Measurements from ENCODE around the gene PPP2R5E. TPM values are rescaled to one million over a fixed set of nuclear protein-coding genes. Genes with fewer than 3 reads are reported as not detected.
A peak's percentile ranks its signal among the peaks of the same experiment; 100 is the strongest.

PPP2R5E gene
- total RNA-seq, 1 donor from 2014 or later: 55.3 TPM

DNA sequence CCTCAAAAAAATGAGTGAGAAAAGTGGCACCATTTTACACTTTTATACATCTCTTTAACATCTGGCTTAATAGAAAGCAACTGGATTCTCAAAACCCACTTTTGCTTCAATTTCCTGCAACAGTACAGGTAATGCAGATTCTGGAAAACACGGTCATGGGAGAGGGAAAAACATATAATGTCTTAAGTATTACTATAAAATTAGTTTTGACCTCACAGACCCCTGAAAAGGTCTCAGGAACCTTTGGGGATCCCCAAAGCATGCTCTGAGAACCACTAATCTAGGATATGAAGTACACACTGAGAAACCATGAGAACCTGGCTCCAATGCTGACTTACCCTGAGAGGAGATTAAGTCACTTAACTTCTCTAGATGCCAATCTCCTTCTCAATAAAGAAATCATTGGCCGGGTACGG, 64.7 kb downstream of the PPP2R5E start:
- Mint-ChIP-seq H3K9me3 (ENCODE audit: low read depth) (no peaks in the 10 kb centered on the region), H3K4me1 (ENCODE audit: low read depth) (peaks cover 4% of the 10 kb centered on the region), H3K4me3 (ENCODE audit: low read depth) (no peak overlapping the region), H3K27ac (no peak overlapping the region), H3K27me3 (no peaks in the 10 kb centered on the region), H3K36me3 (ENCODE audit: insufficient read depth) (peaks cover 3% of the 10 kb centered on the region)
- TF ChIP-seq, protein P1, sequence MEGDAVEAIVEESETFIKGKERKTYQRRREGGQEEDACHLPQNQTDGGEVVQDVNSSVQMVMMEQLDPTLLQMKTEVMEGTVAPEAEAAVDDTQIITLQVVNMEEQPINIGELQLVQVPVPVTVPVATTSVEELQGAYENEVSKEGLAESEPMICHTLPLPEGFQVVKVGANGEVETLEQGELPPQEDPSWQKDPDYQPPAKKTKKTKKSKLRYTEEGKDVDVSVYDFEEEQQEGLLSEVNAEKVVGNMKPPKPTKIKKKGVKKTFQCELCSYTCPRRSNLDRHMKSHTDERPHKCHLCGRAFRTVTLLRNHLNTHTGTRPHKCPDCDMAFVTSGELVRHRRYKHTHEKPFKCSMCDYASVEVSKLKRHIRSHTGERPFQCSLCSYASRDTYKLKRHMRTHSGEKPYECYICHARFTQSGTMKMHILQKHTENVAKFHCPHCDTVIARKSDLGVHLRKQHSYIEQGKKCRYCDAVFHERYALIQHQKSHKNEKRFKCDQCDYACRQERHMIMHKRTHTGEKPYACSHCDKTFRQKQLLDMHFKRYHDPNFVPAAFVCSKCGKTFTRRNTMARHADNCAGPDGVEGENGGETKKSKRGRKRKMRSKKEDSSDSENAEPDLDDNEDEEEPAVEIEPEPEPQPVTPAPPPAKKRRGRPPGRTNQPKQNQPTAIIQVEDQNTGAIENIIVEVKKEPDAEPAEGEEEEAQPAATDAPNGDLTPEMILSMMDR (IDR thresholded peaks at IDR 0.05; ENCODE audit: unreplicated experiment): no peak
- DNase-seq (ENCODE audit: low spot score, unreplicated experiment): no peak

DNA sequence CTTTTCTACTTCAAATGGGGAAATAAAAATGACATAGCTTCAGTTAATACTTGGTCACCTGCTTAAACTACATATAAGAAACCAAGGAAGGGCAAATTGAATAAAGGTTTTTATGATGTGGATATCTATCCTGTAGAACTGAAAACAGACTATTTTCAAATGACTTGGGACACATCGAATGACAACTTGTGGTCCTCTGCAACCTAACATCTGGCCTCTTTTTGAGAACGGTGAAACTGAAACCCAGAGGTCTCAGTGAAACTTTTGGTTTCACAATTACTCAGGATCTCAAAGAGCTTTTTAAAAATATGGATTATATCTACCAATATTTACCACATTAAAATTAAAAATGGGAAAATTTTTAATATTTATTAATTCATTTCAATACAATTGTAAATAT, 65.2 kb downstream of the PPP2R5E start:
- H3K27me3 Mint-ChIP-seq: no peaks in the 10 kb centered on the region
- no peak for DNase-seq (ENCODE audit: low spot score, unreplicated experiment)
- no peak overlapping the region for H3K4me3 Mint-ChIP-seq (ENCODE audit: low read depth)
- H3K27ac Mint-ChIP-seq: no peak overlapping the region
- peaks cover 3% of the 10 kb centered on the region for H3K36me3 Mint-ChIP-seq (ENCODE audit: insufficient read depth)
- no peaks in the 10 kb centered on the region for H3K9me3 Mint-ChIP-seq (ENCODE audit: low read depth)
- peaks cover 4% of the 10 kb centered on the region for H3K4me1 Mint-ChIP-seq (ENCODE audit: low read depth)
- TF ChIP-seq, protein P1 (IDR thresholded peaks at IDR 0.05; ENCODE audit: unreplicated experiment): no peak

DNA sequence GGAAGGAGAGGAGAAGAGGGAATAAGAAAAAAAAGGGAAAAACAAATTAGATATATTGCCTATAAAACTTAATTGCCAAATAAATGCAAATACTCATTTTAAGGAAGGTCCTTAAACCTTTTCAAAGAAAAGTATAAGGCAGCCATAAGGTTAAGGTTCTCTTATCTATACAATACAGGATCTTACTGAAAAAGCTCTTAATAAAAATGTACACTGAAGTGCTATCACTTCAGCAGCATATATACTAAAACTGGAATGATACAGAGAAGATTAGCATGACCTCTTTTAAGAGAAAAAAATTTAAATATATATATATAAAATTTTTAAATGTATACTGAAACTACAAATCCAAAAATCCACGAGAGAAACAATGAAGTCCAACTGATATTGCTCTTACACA, 65.6 kb downstream of the PPP2R5E start:
- H3K27me3 Mint-ChIP-seq: no peaks in the 10 kb centered on the region
- H3K4me3 Mint-ChIP-seq (ENCODE audit: low read depth): no peak overlapping the region
- peaks cover 4% of the 10 kb centered on the region for H3K4me1 Mint-ChIP-seq (ENCODE audit: low read depth)
- no peak for DNase-seq (ENCODE audit: low spot score, unreplicated experiment)
- TF ChIP-seq, protein P1 (IDR thresholded peaks at IDR 0.05; ENCODE audit: unreplicated experiment): no peak
- no peaks in the 10 kb centered on the region for H3K9me3 Mint-ChIP-seq (ENCODE audit: low read depth)
- H3K36me3 Mint-ChIP-seq (ENCODE audit: insufficient read depth): peaks cover 3% of the 10 kb centered on the region
- no peak overlapping the region for H3K27ac Mint-ChIP-seq

DNA sequence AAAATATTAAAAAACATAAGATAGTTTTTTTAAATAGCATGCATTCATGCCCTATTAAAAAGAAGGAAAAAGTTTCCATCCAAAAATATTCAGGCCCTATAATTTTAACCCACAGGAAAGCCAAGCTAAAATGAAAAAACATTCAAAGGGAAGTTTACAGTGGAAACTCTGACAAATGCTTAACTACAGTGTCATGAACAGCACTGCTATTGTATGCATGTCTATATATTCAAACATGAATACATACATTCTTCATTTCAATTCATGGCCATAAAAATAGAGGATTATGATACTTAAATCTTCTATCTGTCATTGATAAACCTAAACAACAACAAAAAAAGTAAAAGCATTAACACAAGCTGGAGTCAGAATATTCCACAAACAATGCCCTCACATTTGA, 67.4 kb downstream of the PPP2R5E start:
- peaks cover 13% of the 10 kb centered on the region for H3K4me1 Mint-ChIP-seq (ENCODE audit: low read depth)
- H3K27ac Mint-ChIP-seq: no peak overlapping the region
- no peak for DNase-seq (ENCODE audit: low spot score, unreplicated experiment)
- TF ChIP-seq, protein P1 (IDR thresholded peaks at IDR 0.05; ENCODE audit: unreplicated experiment): no peak
- no peaks in the 10 kb centered on the region for H3K27me3 Mint-ChIP-seq
- peaks cover 1% of the 10 kb centered on the region for H3K36me3 Mint-ChIP-seq (ENCODE audit: insufficient read depth)
- H3K9me3 Mint-ChIP-seq (ENCODE audit: low read depth): no peaks in the 10 kb centered on the region
- no peak overlapping the region for H3K4me3 Mint-ChIP-seq (ENCODE audit: low read depth)

DNA sequence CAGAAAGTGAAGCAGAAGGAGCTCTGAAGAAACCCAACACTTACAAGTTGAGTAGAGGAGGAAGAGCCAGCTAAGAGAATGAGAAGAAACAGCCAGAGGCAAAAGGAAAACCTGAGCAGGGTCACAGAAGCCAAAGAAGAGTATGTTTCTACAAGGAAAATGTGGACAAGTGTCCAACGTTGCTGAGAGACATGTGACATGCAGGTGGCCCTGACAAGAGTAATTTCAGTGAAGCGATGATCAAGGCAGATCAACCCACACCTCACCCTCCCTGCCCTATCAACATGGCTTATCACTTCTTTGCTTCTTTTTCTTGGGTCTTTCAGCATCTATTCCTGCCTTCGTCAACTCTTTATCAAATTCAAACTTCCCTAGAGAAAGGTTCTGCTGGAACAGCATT, 68.3 kb downstream of the PPP2R5E start:
- Mint-ChIP-seq H3K36me3 (ENCODE audit: insufficient read depth) (no peaks in the 10 kb centered on the region), H3K4me3 (ENCODE audit: low read depth) (no peak overlapping the region), H3K9me3 (ENCODE audit: low read depth) (no peaks in the 10 kb centered on the region), H3K27me3 (no peaks in the 10 kb centered on the region), H3K4me1 (ENCODE audit: low read depth) (peaks cover 17% of the 10 kb centered on the region), H3K27ac (peak overlapping the region; percentile 11)
- no peak for DNase-seq (ENCODE audit: low spot score, unreplicated experiment)
- TF ChIP-seq, protein P1 (IDR thresholded peaks at IDR 0.05; ENCODE audit: unreplicated experiment): no peak

Measured in progenitor cell of endocrine pancreas (in vitro differentiated cells).